Measurements from ENCODE around the gene LRRC17.

DNA sequence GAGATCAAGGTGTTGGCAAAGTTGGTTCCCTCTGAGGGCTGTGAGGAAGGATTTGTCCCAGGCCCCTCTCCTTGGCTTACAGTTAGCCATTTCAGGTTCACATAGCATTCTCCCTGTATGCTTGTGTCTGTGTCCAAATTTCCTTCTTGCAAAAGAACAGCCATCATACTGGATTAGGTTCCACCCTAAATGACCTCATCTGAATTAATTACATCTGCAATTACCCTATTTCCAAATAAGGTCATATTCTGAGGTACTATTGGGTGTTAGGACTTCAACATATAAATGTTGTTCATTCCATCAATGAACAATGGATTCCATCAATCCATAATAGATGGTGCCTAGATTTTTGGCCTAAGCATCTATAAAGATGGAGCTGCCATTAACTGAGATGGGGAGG lies 16.2 kb upstream of the LRRC17 start:
- TF ChIP-seq, protein P1, sequence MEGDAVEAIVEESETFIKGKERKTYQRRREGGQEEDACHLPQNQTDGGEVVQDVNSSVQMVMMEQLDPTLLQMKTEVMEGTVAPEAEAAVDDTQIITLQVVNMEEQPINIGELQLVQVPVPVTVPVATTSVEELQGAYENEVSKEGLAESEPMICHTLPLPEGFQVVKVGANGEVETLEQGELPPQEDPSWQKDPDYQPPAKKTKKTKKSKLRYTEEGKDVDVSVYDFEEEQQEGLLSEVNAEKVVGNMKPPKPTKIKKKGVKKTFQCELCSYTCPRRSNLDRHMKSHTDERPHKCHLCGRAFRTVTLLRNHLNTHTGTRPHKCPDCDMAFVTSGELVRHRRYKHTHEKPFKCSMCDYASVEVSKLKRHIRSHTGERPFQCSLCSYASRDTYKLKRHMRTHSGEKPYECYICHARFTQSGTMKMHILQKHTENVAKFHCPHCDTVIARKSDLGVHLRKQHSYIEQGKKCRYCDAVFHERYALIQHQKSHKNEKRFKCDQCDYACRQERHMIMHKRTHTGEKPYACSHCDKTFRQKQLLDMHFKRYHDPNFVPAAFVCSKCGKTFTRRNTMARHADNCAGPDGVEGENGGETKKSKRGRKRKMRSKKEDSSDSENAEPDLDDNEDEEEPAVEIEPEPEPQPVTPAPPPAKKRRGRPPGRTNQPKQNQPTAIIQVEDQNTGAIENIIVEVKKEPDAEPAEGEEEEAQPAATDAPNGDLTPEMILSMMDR (IDR thresholded peaks at IDR 0.05; ENCODE audit: borderline replicate concordance, extremely low read depth, low read length, poor library complexity, severe bottlenecking) = no peak
- TF ChIP-seq EZH2 (IDR thresholded peaks at IDR 0.05; ENCODE audit: borderline replicate concordance, low read depth, low read length, severe bottlenecking) = no peak
